HepG2 (cell line): Measurements from ENCODE around the gene RPL35. TPM values are rescaled to one million over a fixed set of nuclear protein-coding genes. Genes with fewer than 3 reads are reported as not detected.

Source experiments
- CEBPZ ChIP-seq: IDR thresholded peaks from 2 replicates; pipeline ENCODE4 v1.6.1; 2012; ENCODE audit warnings: low read length, improper control_type of control experiment
- STAT6 ChIP-seq: sonication (generic); formaldehyde crosslinking; IDR thresholded peaks from 2 replicates; pipeline ENCODE4 v1.4.0; 2020; ENCODE audit warnings: missing genetic modification reagents, mild to moderate bottlenecking, borderline replicate concordance
- XRCC5 ChIP-seq: fragments of 200-400 bp; formaldehyde crosslinking; optimal IDR thresholded peaks from 2 replicates; pipeline ENCODE3; 2017; ENCODE audit warnings: mild to moderate bottlenecking, low read length
- ZFY ChIP-seq: sonication (generic); formaldehyde crosslinking; IDR thresholded peaks from 2 replicates; pipeline ENCODE4 v1.4.0; 2020; ENCODE audit warnings: missing genetic modification reagents
- ZNF598 ChIP-seq: sonication (generic); formaldehyde crosslinking; IDR thresholded peaks from 2 replicates; pipeline ENCODE4 v1.5.1; 2020; ENCODE audit warnings: mild to moderate bottlenecking, missing genetic modification reagents, borderline replicate concordance
- ZNF609 ChIP-seq: sonication (generic); formaldehyde crosslinking; IDR thresholded peaks from 2 replicates; pipeline ENCODE4 v1.4.0; 2020; ENCODE audit warnings: mild to moderate bottlenecking, missing genetic modification reagents, borderline replicate concordance
- ZSCAN25 ChIP-seq: sonication (generic); formaldehyde crosslinking; IDR thresholded peaks from 2 replicates; pipeline ENCODE4 v1.8.0; 2022; ENCODE audit warnings: mild to moderate bottlenecking, missing genetic modification reagents
- ZUFSP ChIP-seq: sonication (generic); formaldehyde crosslinking; IDR thresholded peaks from 2 replicates; pipeline ENCODE4 v1.9.0; 2021; ENCODE audit warnings: missing genetic modification reagents, mild to moderate bottlenecking, borderline replicate concordance
- polyA plus RNA-seq, 8 experiments: library from polyadenylated mRNA; depleted of rRNA in 3 of 8; stranded (reverse) in 7 of 8; unstranded in 1 of 8; fragments of >200 nt; fragmentation: Illumina TruSeq in 4 of 8; extraction: Trizol in 4 of 8; gene quantifications; 2 replicates each; pipeline versions ENCODE4 v1.2.1 to v1.2.3, GENCODE V29; 2011 to 2016; ENCODE audit warnings: low read depth in 4 of 8, missing spikeins in 1 of 8, mixed read lengths in 1 of 8; ENCODE audit not compliant: insufficient read depth in 1 of 8
- total RNA-seq, 5 experiments: library from RNA; depleted of rRNA; stranded (reverse); fragments of >200 nt; fragmentation: Illumina TruSeq; extraction: Trizol; gene quantifications; 2 replicates each; pipeline ENCODE4 v1.2.3, GENCODE V29; 2016; ENCODE audit warnings: low read depth in 1 of 5
- TF ChIP-seq, protein P1 (sequence below): sonication (generic); formaldehyde crosslinking; IDR thresholded peaks from 2 replicates; pipeline ENCODE4 v1.8.0; 2022; ENCODE audit warnings: mild to moderate bottlenecking, missing genetic modification reagents; ENCODE audit not compliant: insufficient replicate concordance
- TF ChIP-seq, protein P2 (sequence below): sonication (generic); formaldehyde crosslinking; IDR thresholded peaks from 2 replicates; pipeline ENCODE4 v1.4.0; 2020; ENCODE audit warnings: mild to moderate bottlenecking, missing genetic modification reagents, borderline replicate concordance

RPL35 gene
- total and polyA plus RNA-seq, 2 of the 13 experiments (the other 11 are each of a cell fraction or from before 2014, with no cell fraction given), result 2,153 to 2,935 TPM

GRCh38 chr9:124852829-124853531 is 8.8 kb downstream of the RPL35 start, which contains the start of gene WDR38 (continued):
- TF ChIP-seq ZUFSP (no peak), ZFY (CRISPR knock-in tag) (peak; percentile 48; the same call in 1 of the 2 replicates), STAT6 (CRISPR knock-in tag) (no peak), ZNF609 (CRISPR knock-in tag) (no peak), ZNF598 (CRISPR knock-in tag) (no peak; the same call in 1 of the 2 replicates), ZSCAN25 (CRISPR knock-in tag) (no peak), CEBPZ (no peak), XRCC5 (peak; percentile 82)
- TF ChIP-seq, protein P1, sequence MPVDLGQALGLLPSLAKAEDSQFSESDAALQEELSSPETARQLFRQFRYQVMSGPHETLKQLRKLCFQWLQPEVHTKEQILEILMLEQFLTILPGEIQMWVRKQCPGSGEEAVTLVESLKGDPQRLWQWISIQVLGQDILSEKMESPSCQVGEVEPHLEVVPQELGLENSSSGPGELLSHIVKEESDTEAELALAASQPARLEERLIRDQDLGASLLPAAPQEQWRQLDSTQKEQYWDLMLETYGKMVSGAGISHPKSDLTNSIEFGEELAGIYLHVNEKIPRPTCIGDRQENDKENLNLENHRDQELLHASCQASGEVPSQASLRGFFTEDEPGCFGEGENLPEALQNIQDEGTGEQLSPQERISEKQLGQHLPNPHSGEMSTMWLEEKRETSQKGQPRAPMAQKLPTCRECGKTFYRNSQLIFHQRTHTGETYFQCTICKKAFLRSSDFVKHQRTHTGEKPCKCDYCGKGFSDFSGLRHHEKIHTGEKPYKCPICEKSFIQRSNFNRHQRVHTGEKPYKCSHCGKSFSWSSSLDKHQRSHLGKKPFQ (CRISPR knock-in tag), result no peak
- TF ChIP-seq, protein P2, sequence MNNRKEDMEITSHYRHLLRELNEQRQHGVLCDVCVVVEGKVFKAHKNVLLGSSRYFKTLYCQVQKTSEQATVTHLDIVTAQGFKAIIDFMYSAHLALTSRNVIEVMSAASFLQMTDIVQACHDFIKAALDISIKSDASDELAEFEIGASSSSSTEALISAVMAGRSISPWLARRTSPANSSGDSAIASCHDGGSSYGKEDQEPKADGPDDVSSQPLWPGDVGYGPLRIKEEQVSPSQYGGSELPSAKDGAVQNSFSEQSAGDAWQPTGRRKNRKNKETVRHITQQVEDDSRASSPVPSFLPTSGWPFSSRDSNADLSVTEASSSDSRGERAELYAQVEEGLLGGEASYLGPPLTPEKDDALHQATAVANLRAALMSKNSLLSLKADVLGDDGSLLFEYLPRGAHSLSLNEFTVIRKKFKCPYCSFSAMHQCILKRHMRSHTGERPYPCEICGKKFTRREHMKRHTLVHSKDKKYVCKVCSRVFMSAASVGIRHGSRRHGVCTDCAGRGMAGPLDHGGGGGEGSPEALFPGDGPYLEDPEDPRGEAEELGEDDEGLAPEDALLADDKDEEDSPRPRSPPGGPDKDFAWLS (CRISPR knock-in tag), result no peak
